OCI-LY7 (cell line): ENCODE data around the gene CLCA2. TPM values are rescaled to one million over a fixed set of nuclear protein-coding genes. Genes with fewer than 3 reads are reported as not detected.

Source experiments
- BruUV-seq: library from RNA; stranded (reverse); fragments of 400-500 nt; replicated peaks from 2 replicates; lab custom pipeline; 2021; lab: Mats Ljungman, UMichigan
- CTCF ChIA-PET: fragments of 300-600 bp; sonication (Branson Sonifier 250); formaldehyde crosslinking; loops from one replicate; lab custom pipeline; 2022; ENCODE audit warnings: antibody characterized with exemption; ENCODE audit not compliant: unreplicated experiment; lab: Charles Lee
- POLR2A ChIA-PET: fragments of 300-600 bp; sonication (Branson Sonifier 250); formaldehyde crosslinking; loops from one replicate; lab custom pipeline; 2022; ENCODE audit warnings: antibody characterized with exemption; lab: Charles Lee
- DNase-seq: peaks from one replicate; pipeline ENCODE4 v3.0.0-alpha.2; 2015; ENCODE audit warnings: low spot score
- H2AFZ ChIP-seq: fragments of 200-600 bp; sonication (generic), shearing (Covaris generic); 2 replicates; pipeline ENCODE4 v1.6.1; 2014; ENCODE audit warnings: mild to moderate bottlenecking, antibody characterized with exemption, low read length, moderate library complexity
- H3K27ac ChIP-seq: fragments of 200-600 bp; sonication (generic); 2 replicates; pipeline ENCODE4 v1.5.1; 2014; ENCODE audit warnings: mixed run types, low read depth, mild to moderate bottlenecking, moderate library complexity, low read length, inconsistent platforms; ENCODE audit not compliant: poor library complexity, severe bottlenecking
- H3K36me3 ChIP-seq: fragments of 200-600 bp; sonication (generic); 2 replicates; pipeline ENCODE4 v1.6.1; 2014; ENCODE audit warnings: mild to moderate bottlenecking, antibody characterized with exemption, low read length, moderate library complexity, mixed read lengths; ENCODE audit not compliant: insufficient read depth
- H3K4me1 ChIP-seq: fragments of 200-600 bp; sonication (generic); 2 replicates; pipeline ENCODE4 v1.5.1; 2014; ENCODE audit warnings: mild to moderate bottlenecking, low read length; ENCODE audit not compliant: insufficient read depth, poor library complexity, severe bottlenecking
- H3K4me2 ChIP-seq: fragments of 200-600 bp; sonication (generic); 2 replicates; pipeline ENCODE4 v1.6.1; 2014; ENCODE audit warnings: mild to moderate bottlenecking, low read length
- H3K4me3 ChIP-seq: fragments of 200-600 bp; sonication (generic); 2 replicates; pipeline ENCODE4 v1.5.1; 2014; ENCODE audit warnings: mild to moderate bottlenecking, low read depth, low read length; ENCODE audit not compliant: poor library complexity, severe bottlenecking
- H3K79me2 ChIP-seq: fragments of 200-600 bp; sonication (generic); 2 replicates; pipeline ENCODE4 v1.6.1; 2016; ENCODE audit warnings: low read depth, mild to moderate bottlenecking, low read length, moderate library complexity, mixed read lengths; ENCODE audit not compliant: insufficient read depth
- H3K9me2 ChIP-seq: fragments of 200-600 bp; sonication (generic); 2 replicates; pipeline ENCODE4 v1.6.1; 2016; ENCODE audit warnings: mild to moderate bottlenecking, low read length, mixed read lengths; ENCODE audit not compliant: insufficient read depth
- H3K9me3 ChIP-seq: fragments of 200-600 bp; sonication (generic); 2 replicates; pipeline ENCODE4 v1.6.1; 2014; ENCODE audit warnings: mild to moderate bottlenecking, mixed run types, low read length, mixed read lengths
- H4K20me1 ChIP-seq: fragments of 200-600 bp; sonication (generic); 2 replicates; pipeline ENCODE4 v1.6.1; 2014; ENCODE audit warnings: mild to moderate bottlenecking, antibody characterized with exemption, low read length, moderate library complexity, mixed read lengths; ENCODE audit not compliant: insufficient read depth
- CTCF ChIP-seq: fragments of 200-600 bp; sonication (generic); conservative IDR thresholded peaks from 2 replicates; pipeline ENCODE4 v1.5.1; 2014; ENCODE audit warnings: mild to moderate bottlenecking, antibody characterized with exemption, low read length, moderate library complexity, mixed read lengths
- EZH2phosphoT487 ChIP-seq: fragments of 200-600 bp; sonication (generic); IDR thresholded peaks from 2 replicates; pipeline ENCODE4 v1.6.1; 2018; ENCODE audit warnings: low read depth, borderline replicate concordance, mild to moderate bottlenecking, mixed run types, antibody characterized with exemption, low read length, moderate library complexity, mixed read lengths
- intact Hi-C: fragments of 100-400 bp; cut with micrococcal nuclease; formaldehyde crosslinking; loops from one replicate; pipeline ENCODE4 v1.10.0; 2022; ENCODE audit not compliant: unreplicated experiment
- total RNA-seq, 2 experiments: library from RNA; depleted of rRNA in 1 of 2; stranded (reverse); fragments of >200 nt in 1 of 2; shearing (Covaris generic) in 1 of 2; gene quantifications; 2 replicates each; pipeline ENCODE4 v1.2.3, GENCODE V29; 2014 to 2022

The CLCA2 gene
- total RNA-seq, 2 experiments from 2014 or later: not detected

GRCh38 chr1:86381223-86381622 lies 42.7 kb upstream of the CLCA2 start:
- POLR2A ChIA-PET: no interaction called here
- no TSS peak for BruUV-seq
- H3K9me2 ChIP-seq: no peaks in the 10 kb centered on the region

GRCh38 chr1:86382878-86383277 lies 41.1 kb upstream of the CLCA2 start:
- Histone ChIP-seq H3K4me3 (no peak overlapping the region), H2AFZ (no peak overlapping the region), H3K9me3 (peaks cover 3% of the 10 kb centered on the region; the same call in 1 of the 2 replicates), H3K9me2 (no peaks in the 10 kb centered on the region), H3K79me2 (no peaks in the 10 kb centered on the region; the same call in 1 of the 2 replicates), H3K27ac (no peak overlapping the region), H4K20me1 (no peaks in the 10 kb centered on the region), H3K36me3 (peaks cover 13% of the 10 kb centered on the region), H3K4me2 (no peak overlapping the region), H3K4me1 (no peaks in the 10 kb centered on the region)
- POLR2A ChIA-PET: interaction anchor here (3.4 kb wide), 1 partner anchor 12 kb away, joined by 27 read pairs; the partner anchor contains the start of gene ODF2L
- no peak for TF ChIP-seq EZH2phosphoT487
- no peak for TF ChIP-seq CTCF
- BruUV-seq: no TSS peak
- CTCF ChIA-PET: no interaction called here
- intact Hi-C loops: loop anchor here (5.0 kb wide), 2 partner anchors 89 to 319 kb away; partner anchors contain the start of gene SH3GLB1
- DNase-seq: no peak

More at GRCh38 chr1:86381223-86381622, 42.7 kb upstream of the CLCA2 start:
- DNase-seq: no peak
- H3K27ac ChIP-seq: no peak overlapping the region
- TF ChIP-seq CTCF (no peak), EZH2phosphoT487 (no peak)
- no peaks in the 10 kb centered on the region for H3K4me1 ChIP-seq
- CTCF ChIA-PET: no interaction called here
- intact Hi-C loops: loop anchor here (5.0 kb wide), 2 partner anchors 91 to 321 kb away; partner anchors contain the start of gene SH3GLB1
- H3K4me3 ChIP-seq: no peak overlapping the region
- H4K20me1 ChIP-seq: no peaks in the 10 kb centered on the region
- H3K9me3 ChIP-seq: peaks cover 17% of the 10 kb centered on the region
- H3K79me2 ChIP-seq: no peaks in the 10 kb centered on the region
- H2AFZ ChIP-seq: no peak overlapping the region
- H3K36me3 ChIP-seq: peaks cover 30% of the 10 kb centered on the region
- no peak overlapping the region for H3K4me2 ChIP-seq

- ChIA-PET POLR2A (interaction anchor here (0.6 to 1.6 kb wide), 6 partner anchors 8 to 385 kb away, joined by 3 to 4 read pairs (median 3); partner anchors contain the start of gene ODF2L), CTCF (no interaction called here)
- H3K4me1 ChIP-seq: no peaks in the 10 kb centered on the region
- no peak overlapping the region for H2AFZ ChIP-seq
- H3K4me3 ChIP-seq: no peak overlapping the region
- no peak overlapping the region for H3K4me2 ChIP-seq
- no peak overlapping the region for H3K27ac ChIP-seq
- BruUV-seq: no TSS peak
- DNase-seq: no peak
- no peaks in the 10 kb centered on the region for H3K36me3 ChIP-seq
- H3K9me3 ChIP-seq: 0 out of 2 replicates have a peak, but pooled peaks cover 3% of the 10 kb centered on the region
- peaks cover 21% of the 10 kb centered on the region; the same call in 1 of the 2 replicates for H3K79me2 ChIP-seq
- no peaks in the 10 kb centered on the region for H3K9me2 ChIP-seq
- intact Hi-C loops: no loop called here
- TF ChIP-seq CTCF (no peak), EZH2phosphoT487 (no peak)
- H4K20me1 ChIP-seq: no peaks in the 10 kb centered on the region
Measured at GRCh38 chr1:86387916-86388627, 35.9 kb upstream of the CLCA2 start.
